Measurements from ENCODE around the gene OSBPL3. TPM values are rescaled to one million over a fixed set of nuclear protein-coding genes. Genes with fewer than 3 reads are reported as not detected.

Gene OSBPL3
- polyA plus RNA-seq, 4 donors, result 15.4 to 29.9 (median 21.2) TPM

DNA sequence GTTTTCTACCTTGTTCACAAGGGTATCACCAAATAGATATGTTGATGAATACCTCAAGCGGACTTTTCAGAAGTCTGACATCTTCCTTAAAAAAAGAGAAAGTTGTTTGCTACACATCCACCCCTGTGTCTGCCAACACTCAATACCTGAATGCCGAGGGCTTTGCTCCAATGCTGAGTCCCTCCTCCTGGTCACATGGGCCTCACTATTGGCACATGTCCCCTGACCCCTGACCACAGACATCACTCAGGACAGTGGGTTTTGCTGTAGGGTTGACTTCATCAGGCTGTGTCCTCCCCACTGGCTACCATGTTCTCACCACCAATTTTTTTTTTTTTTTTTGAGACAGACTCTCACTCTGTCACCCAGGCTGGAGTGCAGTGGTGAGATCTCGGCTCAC lies 76.4 kb downstream of the OSBPL3 start:
- no peak for DNase-seq (ENCODE audit: low read depth in 4 of 4, low spot score in 2 of 4)

DNA sequence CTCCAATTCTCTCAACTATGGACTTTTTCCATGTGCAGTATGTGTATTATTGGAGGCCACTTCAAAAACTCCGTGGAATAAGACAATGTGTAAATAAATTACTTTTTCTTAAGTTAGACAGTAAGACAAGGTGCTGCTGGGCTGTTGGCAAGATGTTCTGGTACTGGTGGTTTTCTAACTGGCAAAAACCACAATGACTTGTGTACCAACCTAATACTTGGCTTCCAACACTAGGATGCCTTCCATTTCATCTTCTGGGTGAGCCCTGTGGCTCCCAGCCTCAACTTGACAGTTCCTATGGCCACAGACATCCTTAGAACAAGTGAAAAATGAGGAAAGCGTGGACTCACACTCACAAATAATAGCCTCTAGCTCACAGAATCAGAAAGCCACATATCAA lies 77.0 kb downstream of the OSBPL3 start:
- DNase-seq (ENCODE audit: low read depth in 4 of 4, low spot score in 2 of 4), result no peak

DNA sequence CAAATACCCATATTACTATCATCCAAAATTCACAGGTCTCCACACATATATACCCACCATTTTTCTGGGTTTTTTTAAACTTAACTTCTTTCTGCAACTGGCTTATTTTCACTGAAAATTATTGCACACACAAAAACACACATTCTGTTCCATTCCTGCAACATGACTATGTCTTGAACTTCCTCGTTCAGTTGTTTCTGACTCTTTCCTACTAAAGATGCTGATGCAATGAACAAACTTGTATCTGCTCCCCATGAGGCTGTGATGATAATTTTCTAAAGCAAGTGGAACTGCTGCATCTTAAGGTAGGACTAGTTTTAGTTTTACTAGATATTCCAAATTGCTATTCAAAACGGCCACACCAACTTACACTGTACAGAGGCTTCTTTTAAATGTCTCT lies 77.7 kb downstream of the OSBPL3 start:
- no peak for DNase-seq (ENCODE audit: low read depth in 4 of 4, low spot score in 2 of 4)

DNA sequence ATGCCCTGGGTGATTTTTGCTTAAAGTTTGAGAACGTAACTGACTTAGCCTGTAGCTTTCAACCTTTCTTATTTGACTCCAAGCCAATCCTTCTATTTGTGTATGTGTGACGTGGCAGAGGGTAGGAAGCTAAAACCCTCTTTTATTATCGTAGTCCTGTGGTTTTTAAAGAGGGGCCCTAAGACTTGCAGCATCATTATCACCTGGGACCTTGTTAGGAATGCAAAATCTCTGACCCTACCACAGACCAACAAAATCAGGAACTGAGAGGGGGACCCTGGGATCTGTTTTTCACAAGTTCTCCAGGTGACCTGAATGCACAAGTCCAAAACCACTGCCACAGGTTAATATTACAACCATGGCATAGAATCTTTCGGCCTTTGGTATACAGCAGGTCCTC lies 80.1 kb downstream of the OSBPL3 start:
- DNase-seq (ENCODE audit: low read depth in 4 of 4, low spot score in 2 of 4), result no peak

DNA sequence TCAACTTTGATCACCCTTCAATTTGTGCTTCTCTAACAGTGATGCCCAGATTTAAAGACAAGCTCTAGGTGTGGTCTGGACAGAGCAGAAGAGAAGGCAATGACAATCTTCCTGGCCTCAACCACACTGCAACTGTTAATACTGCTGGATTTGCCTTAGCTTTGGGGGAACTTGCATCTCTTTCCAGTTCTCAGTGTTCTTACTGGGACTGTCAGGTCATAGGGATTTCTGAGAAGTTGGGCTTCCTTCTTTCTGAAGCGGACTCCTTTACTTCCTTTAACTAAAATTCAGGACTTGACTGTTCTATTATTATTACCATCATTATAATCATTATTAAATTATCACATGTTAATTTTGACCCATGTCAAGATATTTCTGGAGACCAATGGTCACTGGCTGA lies 80.8 kb downstream of the OSBPL3 start:
- DNase-seq (ENCODE audit: low read depth in 4 of 4, low spot score in 2 of 4), result no peak

DNA sequence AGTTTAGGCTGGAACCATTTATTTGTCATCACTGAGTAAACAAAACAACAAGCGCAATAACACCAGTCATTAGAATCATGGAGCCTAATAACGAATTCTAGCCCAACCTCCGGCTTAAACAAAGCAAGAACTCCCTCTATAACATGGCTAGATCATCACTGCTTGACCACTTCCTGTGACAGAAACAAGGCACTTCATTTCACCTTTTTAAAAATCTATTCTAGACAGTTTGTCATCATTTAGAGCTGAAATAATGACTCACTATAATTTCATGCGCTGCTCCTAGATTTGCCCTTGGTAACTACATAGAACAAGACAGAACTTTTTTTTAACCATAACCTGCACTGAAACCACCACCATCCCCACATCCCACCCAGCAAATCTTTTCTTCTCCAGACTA lies 81.3 kb downstream of the OSBPL3 start:
- DNase-seq (ENCODE audit: low read depth in 4 of 4, low spot score in 2 of 4), result no peak

DNA sequence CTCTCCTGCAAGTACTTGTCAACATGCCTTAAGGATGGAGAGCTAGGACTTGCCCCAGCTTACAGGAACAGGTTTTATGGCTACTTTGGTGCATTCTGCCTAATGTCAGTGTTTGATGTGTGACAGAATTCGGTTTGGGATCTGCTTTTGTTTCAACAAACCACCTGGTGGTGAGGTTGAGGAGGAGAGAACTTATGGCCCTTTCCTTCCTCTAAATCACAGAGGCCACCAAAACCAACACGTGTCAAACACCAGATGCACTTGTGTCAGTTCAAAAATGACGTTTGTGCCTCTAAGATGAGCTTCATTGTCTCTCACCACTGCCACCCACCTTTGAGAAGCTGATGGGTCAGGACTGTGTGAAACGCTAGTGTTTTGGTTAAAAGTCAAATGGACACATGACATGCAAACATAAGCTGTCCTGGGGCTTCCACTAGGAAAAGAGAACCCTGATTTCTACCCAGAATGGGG lies 83.9 kb downstream of the OSBPL3 start:
- no peak for DNase-seq (ENCODE audit: low read depth in 4 of 4, low spot score in 2 of 4)

DNA sequence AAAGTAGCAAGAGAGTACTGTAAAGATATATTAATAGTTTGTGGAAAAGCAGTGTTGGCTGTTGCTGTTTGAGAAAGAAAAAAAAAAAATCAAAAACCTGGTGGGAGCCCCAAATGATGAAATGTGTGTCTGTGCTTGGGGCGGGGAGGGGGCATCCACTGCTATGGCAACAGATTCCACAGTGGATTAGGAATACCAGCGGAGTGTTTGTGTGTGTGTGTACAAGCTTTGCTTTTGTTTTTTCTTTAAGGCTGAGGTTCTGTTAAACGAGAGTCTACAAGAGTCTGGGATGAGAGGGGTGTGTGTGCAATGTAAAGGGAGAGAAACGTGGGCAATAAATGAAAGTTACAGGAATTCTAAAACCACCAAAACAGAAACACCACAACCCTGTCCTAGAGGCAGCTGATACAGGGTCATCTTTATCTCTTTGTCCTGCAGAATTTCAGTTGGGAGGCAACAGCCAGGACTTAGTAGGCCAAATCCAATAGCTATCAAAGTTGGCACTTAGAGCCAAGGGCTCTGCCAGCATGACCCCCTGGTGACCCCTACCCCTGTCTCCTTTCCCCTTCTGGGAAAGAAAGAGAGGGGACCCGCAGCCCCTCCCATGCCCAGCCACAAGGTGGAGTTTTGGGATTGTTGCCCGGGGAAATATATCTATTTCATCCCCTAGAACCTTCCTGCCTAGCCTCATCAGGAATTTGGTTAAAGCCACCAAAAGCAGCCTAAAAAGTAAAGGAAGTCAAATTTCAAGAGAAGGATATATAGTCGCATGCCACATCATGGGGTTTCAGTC lies 85.4 kb downstream of the OSBPL3 start:
- DNase-seq (ENCODE audit: low read depth in 4 of 4, low spot score in 2 of 4), result no peak

DNA sequence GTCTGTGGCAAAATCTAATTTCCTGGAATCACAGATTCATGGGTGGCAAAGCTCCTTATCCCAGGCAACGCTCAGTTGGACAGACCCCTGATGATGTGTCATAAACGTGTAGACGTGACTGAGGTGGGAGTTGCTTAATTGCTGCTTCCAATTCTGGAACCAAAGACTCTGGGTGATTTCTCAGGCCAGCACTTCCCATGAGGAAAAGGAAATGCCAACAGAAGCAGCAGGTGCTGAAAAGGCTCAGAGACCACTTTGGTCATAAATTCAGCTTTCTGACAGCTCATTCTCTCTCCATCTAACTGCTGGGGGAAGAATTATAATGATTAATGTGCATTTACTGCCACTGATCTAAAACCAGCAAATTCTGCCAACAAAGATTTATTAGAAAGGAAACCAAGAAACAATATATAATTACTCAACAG lies 88.7 kb downstream of the OSBPL3 start:
- peak in 1 of 4 donors; percentile 16 for DNase-seq (ENCODE audit: low read depth in 4 of 4, low spot score in 2 of 4)

DNA sequence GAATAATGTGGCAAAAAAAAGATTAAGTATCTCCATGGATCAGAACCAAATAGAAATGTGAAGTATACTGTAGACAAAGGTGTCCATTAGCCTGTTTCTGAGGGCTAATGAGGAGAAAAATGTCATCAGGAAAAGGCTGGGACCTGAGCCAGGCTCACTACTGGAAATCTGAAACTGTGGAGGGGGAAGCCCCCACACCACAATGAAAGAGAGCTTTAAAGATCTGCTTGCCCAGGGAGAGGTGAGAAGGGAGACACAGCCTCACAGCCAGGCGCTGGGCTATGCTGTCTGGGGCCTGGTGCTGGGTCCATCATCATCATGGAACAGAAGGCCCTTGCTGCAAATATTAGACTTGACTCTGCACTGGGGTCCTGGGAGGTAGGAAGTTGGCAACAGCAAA lies 90.4 kb downstream of the OSBPL3 start:
- no peak for DNase-seq (ENCODE audit: low read depth in 4 of 4, low spot score in 2 of 4)

DNA sequence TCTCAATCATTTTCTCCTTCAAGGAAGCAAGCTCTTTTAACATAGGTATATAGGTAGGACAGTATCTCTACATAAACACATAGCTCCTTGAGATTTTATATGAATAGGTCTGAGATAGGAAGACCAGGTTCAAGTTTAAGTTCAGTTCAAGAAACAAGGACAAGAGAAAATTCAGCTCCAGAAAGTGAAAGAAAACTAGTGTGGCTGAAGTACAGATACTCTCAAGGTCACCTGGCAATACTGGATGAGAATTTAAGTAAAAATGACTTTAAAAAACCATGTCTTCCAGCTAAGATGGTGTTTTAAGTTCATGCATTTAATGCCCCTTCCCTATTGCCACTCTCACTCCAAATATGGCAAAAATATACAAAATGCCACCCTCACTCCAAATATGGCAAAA lies 91.3 kb downstream of the OSBPL3 start:
- no peak for DNase-seq (ENCODE audit: low read depth in 4 of 4, low spot score in 2 of 4)

DNA sequence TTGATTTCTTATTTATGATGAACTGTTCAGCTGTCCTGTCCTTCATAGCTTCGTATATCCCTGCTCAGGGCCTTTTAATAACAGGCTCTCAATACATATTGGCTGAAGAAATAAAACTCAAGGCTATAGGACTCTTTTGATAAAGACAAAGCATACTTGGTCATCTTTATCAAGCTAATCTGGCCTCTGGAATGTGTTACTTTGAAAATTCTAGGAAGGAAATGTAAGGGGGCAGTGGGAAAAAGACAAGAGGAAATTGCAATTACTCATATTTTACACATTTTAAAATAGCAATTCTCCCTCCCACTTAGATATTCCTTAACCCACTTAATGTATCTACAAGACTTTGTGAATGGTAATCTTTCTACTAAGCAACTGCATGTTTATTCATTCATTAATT lies 94.3 kb downstream of the OSBPL3 start:
- DNase-seq (ENCODE audit: low read depth in 4 of 4, low spot score in 2 of 4), result no peak

DNA sequence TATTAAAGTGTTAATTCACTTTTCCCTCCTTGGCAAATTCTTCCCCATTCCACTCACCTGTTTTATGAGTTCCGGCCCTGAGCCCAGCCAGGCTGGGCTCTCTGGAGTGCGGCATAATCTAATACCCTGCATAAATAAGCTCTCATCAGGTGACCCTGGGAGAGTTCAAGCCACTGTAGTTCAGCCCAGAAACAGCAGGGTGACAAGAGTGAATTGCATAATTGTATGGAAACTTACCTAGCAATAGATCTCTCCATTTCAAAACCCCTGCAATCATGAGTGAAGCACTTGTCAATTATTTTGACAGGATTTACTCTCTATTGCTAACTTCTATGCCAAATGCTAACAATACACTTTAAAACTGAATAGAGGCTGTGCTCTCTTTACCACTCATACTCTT lies 94.7 kb downstream of the OSBPL3 start:
- no peak for DNase-seq (ENCODE audit: low read depth in 4 of 4, low spot score in 2 of 4)

DNA sequence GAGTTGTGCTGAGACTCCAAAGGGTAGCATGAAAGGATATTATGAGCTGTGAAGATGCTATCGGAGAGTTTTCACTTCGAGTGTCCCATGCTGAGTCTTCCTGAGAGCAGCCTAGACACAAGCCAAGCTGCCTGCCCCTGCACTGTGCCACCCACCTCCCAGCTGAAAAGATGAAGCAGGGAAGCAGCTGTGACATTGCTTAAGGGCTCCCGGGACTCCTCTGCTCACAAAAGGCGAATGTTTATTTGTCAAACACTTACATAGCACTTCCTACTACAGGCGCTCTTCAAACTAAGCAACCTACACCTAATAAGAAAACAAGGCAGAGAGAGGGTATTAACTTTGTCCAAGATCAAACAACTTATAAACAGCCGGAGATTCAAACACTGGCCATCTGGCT lies 95.6 kb downstream of the OSBPL3 start:
- no peak for DNase-seq (ENCODE audit: low read depth in 4 of 4, low spot score in 2 of 4)

DNA sequence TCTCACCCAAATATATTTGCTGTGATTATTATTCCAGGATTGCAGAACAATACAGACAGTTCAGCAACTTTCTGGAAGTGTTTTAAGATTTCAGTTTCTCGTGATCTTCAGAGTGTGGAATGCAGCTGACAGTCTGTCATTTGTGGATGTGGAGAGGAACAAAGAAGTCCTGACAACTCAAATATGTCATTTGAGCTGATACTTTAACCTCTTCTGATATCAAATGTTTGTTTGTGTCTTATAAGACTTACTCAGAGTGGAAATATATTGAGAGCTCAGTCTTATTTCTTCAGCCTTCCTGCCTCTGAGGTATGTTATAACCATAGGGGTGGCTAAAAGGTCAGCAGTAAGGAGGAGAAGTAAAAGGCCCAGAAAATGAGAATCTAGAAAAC lies 96.4 kb downstream of the OSBPL3 start:
- no peak for DNase-seq (ENCODE audit: low read depth in 4 of 4, low spot score in 2 of 4)

DNA sequence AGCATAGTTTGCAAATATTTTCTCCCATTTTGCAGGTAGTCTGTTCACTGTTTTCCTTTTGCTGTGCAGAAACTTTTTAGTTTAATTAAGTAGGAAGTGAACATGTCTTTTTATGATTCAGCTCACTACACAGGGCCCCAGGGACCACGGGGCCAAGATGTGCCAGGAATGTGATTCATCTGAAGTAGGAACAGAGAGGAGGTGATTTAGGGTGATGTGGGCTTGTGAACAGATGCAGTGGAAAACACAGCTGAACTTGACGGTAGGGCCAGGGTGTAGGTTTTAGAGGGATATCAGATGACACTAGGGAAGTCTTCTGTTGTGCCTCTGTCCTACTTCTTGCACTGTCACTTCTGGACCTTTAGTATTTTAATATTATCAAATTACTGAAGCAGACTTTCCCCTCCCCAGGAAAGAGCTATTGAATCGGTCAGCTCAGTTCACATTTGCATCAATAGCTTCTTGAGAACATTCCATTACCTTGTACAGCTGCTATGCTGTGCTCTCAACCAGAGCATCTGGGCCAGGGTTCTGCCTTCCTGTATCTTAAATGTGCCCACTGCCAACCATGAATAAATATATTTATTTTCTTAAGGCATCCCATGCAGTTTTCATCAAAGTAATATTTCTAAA lies 96.9 kb downstream of the OSBPL3 start:
- no peak for DNase-seq (ENCODE audit: low read depth in 4 of 4, low spot score in 2 of 4)

DNA sequence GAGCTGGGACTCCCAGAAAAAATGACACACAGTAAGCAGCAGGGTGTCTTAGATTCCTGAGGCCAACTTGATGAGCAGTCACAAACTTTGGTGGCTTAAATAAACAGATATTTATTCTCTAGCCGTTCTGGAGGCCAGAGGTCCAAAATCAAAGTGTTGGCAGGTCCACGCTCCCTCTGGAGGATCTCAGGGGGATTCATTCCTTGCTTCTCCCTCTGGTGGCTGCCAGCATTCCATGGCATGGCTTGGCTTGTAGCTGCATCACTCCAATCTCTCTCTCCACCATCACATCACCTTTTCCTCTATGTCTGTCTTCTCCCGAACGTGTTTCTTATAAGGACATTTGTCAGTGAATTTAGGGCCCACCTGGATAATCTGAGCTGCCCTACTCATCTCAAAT lies 98.4 kb downstream of the OSBPL3 start:
- DNase-seq (ENCODE audit: low read depth in 4 of 4, low spot score in 2 of 4), result no peak

DNA sequence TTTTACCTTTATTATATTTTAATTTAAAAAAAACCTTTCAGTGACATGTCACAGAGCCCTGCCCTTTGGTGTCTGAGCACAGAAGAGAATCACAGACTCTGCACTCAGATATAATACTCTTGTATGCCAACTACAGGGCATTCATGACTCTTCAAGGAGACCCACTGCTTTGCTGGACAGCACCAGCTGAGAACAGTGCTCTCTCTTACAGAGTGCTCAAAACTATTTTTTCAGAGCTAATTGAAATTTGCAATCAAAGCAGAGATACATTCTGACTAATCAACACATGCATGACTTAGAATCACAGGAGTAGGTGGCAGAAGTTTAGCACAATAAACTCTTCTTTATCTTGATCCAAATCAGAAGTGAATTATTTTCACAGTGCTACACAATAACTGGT lies 99.1 kb downstream of the OSBPL3 start:
- DNase-seq (ENCODE audit: low read depth in 4 of 4, low spot score in 2 of 4), result no peak

DNA sequence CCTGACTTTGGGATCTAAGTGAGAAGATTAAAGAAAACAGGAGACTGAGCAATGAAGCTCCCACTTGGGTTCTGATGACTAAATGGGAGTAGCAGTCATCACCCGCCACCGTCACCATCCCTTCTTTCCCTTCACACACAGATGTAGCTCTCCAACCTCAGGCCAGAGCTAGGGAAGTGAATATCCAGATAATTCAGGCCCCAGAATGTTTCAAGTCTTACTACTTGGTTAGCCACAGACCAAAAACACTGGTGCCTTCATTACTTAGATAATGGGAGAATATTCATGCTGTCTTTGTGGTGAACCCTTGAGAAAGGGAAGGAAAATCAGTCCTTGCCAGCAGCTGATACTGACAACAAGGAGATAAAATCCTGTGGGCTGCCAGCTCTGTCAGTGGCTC lies 100.7 kb downstream of the OSBPL3 start:
- no peak for DNase-seq (ENCODE audit: low read depth in 4 of 4, low spot score in 2 of 4)

DNA sequence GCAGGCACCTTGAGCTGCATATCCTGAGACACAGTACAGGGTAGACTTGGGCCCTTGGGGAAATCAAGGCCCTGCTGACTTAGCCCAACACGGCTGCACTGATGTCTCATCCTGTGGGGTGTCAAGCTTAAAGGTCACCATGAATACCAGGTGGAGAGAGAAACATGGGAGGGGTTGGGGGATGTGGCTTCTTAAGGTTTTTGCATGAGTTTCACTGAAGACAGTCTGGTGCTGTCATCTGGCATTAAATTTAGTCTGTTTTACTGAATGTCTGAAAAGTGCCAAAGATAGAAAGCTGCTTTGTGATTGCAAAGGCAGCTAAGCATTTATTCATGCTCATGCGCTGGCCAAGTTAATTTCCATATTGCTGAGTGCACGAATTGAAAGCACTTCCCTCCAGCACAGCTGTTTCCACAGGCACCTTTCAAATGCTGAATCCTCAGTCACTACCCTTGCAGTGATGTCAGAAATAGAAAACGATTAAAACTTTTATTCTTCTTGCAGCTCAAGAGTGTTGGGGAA lies 102.1 kb downstream of the OSBPL3 start:
- DNase-seq (ENCODE audit: low read depth in 4 of 4, low spot score in 2 of 4), result no peak

DNA sequence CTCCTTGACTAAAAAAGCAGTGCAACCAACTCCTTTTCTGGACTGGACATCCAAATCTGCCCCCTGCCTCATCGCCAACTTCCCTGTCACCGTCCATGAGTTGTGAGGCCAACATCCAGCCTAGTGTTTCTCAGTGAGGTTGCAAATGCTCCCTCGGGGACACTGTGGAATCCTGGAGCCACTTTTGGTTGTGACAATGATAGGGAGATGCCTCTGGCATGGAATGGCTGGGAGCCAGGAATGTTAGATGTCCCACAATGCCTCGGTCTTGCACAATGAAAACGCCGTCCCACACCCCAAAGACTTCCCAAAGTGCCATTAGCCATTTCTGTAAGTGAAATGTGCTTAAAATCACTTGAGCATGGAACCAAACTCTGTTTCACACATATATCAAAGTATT lies 105.2 kb downstream of the OSBPL3 start:
- DNase-seq (ENCODE audit: low read depth in 4 of 4, low spot score in 2 of 4), result no peak

DNA sequence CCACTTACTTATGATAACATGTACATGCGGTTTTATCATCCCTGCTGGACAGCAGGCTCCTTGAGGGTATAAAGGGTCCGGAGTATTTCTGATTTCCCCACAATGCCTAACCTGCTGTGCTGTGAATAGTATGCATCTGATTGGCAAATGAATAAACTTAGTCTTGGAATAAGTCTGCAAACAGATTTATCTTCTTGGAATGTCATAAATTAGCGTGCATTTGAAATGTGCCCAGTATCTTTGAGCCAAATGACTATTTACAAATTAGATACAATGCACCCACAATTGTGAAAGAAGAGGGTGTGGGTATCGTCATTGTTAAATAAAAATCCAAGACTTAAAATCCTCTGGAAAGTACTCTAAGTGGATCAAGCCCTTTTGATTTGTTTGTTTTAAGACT lies 106.0 kb downstream of the OSBPL3 start:
- no peak for DNase-seq (ENCODE audit: low read depth in 4 of 4, low spot score in 2 of 4)

Data from left renal cortex interstitium (tissue), 4 donors.